GM21737 (cell line): ENCODE measurements around the gene C12orf42.

Experiments
- ATAC-seq: cut with Tn5 transposase; IDR thresholded peaks from one replicate; pipeline ENCODE4 v1.9.1; 2021; ENCODE audit warnings: mild to moderate bottlenecking, moderate library complexity; ENCODE audit not compliant: unreplicated experiment

Gene C12orf42

GRCh38 chr12:103278329-103278728, 217.4 kb downstream of the C12orf42 start:
- ATAC-seq = no peak

GRCh38 chr12:103273645-103274044, 222.1 kb downstream of the C12orf42 start:
- ATAC-seq = no peak

GRCh38 chr12:103272949-103273348, 222.8 kb downstream of the C12orf42 start:
- no peak for ATAC-seq

- ATAC-seq = no peak
Measured at GRCh38 chr12:103269946-103270345, 225.8 kb downstream of the C12orf42 start.

- ATAC-seq = no peak
Measured at GRCh38 chr12:103268831-103269514, 226.8 kb downstream of the C12orf42 start.

- ATAC-seq = no peak
Measured at GRCh38 chr12:103257763-103258162, 238.0 kb downstream of the C12orf42 start.
